Ramos (cell line): Measurements from ENCODE around the gene CLBA1.
"Not testable (repeated sequence)": the region's sequence is repeated elsewhere in the genome, so short reads cannot be mapped to it uniquely, and the experiment has no call there.

Experiments
- in situ Hi-C: fragments of 300-500 bp; cut with MboI; formaldehyde crosslinking; loops from one replicate; pipeline ENCODE4 v1.14.3; 2022; ENCODE audit warnings: low sequenced_read_pairs; ENCODE audit not compliant: unreplicated experiment

The CLBA1 gene

DNA sequence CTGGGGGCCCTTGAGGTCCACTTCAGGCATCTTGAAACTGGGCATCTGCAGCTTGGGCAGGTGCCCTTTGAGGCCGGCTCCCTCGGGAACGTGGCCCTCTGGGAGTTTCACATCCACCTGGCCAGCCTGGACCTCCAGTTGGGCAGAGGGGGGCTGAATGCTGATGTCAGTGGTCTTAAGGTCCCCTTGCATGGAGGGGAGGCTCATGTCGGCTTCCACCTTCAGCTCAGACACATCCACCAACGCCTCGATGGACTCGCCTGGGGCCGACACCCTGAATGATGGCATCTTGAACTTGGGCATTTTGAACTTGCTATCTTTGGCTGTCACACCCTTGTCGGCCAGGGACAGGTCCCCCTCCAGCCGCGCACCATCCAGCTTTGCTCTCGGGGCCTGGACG, 38.4 kb upstream of the CLBA1 start:
- in situ Hi-C loops, result not testable (repeated sequence)

DNA sequence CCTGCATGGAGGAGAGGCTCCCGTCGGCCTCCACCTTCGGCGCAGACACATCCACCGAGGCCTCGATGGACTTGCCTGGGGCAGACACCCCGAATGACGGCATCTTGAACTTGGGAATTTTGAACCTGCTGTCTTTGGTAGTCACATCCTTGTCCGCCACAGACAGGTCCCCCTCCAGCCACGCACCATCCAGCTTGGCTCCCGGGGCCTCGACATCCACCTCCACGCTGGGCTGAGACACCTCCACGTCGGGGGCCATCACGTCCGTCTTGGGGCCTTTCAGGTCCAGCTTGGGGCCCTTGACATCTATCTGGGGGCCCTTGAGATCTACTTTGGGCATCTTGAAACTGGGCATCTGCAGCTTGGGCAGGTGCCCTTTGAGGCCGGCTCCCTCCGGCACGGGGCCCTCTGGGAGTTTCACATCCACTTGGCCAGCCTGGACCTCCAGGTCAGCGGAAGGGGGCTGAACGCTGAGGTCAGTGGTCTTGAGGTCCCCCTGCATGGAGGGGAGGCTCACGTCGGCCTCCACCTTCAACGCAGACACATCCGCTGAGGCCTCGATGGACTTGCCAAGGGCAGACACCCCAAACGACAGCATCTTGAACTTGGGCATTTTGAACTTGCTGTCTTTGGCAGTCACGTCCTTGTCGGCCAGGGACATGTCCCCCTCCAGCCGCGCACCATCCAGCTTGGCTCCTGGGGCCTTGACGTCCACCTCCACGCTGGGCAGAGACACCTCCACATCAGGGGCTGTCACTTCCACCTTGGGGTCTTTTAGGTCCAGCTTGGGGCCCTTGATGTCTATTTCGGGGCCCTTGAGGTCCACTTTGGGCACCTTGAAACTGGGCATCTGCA, 37.5 kb upstream of the CLBA1 start:
- in situ Hi-C loops, result not testable (repeated sequence)

DNA sequence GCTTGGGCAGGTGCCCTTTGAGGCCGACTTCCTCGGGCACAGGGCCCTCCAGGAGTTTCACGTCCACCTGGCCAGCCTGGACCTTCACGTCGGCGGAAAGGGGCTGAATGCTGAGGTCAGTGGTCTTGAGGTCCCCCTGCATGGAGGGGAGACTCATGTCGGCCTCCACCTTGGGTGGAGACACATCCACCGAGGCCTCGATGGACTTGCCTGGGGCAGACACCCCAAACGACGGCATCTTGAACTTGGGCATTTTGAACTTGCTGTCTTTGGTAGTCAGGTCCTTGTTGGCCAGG, 36.9 kb upstream of the CLBA1 start:
- in situ Hi-C loops, result no loop called here

DNA sequence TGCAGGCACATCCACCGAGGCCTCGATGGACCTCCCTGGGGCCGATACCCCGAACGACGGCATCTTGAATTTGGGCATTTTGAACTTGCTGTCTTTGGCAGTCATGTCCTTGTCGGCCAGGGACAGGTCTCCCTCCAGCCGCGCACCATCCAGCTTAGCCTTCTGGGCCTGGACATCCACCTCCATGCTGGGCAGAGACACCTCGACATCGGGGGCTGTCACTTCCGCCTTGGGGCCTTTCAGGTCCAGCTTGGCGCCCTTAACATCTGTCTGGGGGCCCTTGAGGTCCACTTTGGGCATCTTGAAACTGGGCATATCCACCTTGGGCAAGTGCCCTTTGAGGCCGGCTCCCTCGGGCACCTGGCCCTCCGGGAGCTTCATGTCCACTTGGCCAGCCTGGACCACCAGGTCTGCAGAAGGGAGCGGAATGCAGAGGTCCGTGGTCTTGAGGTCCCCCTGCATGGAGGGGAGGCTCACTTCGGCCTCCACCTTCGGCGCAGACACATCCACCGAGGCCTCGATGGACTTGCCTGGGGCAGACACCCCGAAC, 36.1 kb upstream of the CLBA1 start:
- in situ Hi-C loops, result not testable (repeated sequence)

DNA sequence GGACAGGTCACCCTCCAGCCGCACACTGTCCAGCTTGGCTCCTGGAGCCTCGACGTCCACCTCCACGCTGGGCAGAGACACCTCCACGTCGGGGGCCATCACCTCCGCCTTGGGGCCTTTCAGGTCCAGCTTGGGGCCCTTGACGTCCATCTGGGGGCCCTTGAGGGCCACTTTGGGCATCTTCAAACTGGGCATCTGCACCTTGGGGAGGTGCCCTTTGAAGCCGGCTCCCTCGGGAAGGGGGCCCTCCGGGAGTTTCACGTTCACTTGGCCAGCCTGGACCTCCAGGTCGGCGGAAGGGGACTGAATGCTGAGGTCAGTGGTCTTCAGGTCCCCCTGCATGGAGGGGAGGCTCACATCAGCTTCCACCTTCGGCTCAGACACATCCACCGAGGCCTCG, 35.6 kb upstream of the CLBA1 start:
- in situ Hi-C loops, result no loop called here

DNA sequence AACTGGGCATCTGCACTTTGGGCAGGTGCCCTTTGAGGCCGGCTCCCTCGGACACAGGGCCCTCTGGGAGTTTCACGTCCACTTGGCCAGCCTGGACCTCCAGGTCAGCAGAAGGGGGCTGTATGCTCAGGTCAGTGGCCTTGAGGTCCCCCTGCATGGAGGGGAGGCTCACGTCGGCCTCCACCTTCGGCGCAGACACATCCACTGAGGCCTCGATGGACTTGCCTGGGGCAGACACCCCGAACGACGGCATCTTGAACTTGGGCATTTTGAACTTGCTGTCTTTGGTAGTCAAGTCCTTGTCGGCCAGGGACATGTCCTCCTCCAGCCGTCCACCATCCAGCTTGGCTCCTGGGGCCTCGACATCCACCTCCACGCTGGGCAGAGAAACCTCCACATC, 34.9 kb upstream of the CLBA1 start:
- in situ Hi-C loops, result not testable (repeated sequence)

DNA sequence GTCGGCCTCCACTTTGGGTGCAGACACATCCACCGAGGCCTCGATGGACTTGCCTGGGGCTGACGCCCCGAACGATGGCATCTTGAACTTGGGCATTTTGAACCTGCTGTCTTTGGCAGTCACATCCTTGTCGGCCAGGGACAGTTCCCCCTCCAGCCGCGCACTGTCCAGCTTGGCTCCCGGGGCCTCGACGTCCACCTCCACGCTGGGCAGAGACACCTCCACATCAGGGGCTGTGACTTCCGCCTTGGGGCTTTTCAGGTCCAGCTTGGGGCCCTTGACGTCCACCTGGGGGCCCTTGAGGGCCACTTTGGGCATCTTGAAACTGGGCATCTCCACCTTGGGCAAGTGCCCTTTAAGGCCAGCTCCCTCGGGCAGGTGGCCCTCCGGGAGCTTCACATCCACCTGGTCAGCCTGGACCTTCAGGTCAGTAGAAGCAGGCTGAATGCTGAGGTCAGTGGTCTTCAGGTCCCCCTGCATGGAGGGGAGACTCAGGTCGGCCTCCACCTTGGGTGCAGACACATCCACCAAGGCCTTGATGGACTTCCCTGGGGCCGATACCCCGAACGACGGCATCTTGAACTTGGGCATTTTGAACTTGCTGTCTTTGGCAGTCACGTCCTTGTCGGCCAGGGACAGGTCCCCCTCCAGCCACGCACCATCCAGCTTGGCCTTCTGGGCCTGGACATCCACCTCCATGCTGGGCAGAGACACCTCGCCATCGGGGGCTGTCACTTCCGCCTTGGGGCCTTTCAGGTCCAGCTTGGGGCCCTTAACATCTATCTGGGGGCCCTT, 33.5 kb upstream of the CLBA1 start:
- in situ Hi-C loops, result not testable (repeated sequence)

DNA sequence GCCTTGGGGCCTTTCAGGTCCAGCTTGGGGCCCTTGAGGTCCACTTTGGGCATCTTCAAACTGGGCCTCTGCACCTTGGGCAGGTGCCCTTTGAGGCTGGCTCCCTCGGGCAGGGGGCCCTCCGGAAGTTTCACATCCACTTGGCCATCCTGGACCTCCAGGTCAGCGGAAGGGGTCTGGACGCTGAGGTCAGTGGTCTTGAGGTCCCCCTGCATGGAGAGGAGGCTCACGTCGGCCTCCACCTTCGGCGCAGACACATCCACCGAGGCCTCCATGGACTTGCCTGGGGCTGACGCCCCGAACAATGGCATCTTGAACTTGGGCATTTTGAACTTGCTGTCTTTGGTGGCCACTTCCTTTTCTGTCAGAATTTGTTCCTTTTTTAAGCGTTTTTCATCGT, 32.5 kb upstream of the CLBA1 start:
- in situ Hi-C loops, result no loop called here

DNA sequence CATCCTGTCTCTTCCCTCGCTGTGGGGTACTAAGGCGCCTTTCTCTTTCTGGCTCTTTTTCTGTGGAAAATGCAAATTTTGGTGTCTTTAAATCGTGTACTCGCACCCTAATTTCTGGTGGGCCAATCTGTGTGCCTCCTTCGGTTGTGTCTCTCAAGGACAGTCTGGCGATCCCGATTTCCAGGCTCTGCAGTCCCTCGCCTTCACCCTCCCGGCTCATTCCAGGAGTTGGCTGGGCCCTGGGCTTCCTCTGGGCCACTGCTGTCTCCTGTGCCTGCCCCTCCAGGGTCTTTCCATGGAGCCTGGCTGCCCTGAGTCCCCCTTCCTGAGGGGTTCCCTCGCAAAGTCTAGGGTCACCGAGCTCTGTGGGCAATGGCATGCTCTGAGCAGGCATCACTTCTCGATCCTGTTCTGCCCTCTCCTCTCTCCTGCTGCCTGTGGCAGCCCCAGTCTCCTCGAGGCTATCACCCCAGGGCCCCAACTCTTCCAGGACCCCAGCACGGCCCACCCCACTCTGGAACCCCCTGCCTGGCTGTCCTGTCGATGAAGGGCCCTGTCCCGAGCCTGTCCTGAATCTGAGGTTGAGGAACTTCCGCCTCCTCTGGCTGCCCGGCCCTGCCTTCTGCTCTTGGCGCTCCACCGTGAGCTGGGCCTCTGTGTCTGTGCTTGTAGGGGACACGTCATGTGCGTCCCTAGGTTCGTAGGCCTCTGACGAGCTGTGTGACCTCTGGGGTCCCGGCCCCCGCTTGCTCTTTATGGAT, 31.5 kb upstream of the CLBA1 start:
- in situ Hi-C loops, result no loop called here

DNA sequence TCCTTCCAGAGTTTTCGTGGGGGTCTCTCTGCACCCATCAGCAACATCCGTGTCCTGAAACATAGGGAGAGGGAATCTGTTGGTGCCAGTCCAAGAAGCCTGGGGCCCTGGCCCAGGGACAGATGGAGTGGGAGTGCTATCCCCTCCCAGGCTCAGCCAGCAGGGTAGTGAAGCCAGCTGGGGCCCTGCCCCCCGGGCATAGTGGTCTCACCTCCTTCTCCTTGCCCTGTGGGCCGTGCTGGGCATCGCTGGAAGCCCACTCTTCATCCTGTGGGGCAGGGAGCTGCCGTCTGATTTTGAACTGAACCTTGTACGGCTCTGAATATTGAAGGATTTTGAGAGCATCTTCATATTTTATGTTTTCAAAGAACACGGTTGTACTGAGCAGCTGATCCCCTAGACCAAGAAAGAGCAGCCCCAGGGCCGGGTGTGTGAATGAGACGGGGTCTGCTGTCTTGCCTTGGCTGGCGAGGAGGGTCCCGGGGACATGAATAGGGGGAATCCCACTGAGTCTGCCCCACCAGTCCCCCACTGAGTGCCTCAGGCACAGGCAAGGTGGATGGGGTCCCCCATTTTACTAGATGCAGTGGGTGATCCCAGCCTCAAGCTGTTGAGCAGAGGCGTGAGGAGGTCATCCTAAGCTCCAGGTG, 30.7 kb upstream of the CLBA1 start:
- in situ Hi-C loops, result no loop called here

DNA sequence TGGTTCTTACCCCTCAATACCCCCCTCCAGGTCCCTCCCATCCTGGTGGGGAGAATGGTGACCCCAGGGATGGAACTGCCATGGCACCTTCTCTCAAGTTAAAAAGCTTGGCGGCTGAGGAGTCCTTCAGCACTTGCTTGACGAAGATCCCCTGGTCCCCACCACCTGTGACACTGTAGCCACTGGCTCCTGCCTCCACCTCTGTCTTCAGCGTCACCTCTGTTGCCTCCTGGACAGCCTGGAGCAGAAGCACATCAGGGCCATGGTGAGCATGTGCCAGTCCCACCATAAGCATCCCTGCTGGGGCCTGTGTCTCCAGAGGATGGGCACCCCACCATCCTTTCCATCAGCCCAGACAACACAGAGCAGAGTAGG, 30.2 kb upstream of the CLBA1 start:
- in situ Hi-C loops, result no loop called here

DNA sequence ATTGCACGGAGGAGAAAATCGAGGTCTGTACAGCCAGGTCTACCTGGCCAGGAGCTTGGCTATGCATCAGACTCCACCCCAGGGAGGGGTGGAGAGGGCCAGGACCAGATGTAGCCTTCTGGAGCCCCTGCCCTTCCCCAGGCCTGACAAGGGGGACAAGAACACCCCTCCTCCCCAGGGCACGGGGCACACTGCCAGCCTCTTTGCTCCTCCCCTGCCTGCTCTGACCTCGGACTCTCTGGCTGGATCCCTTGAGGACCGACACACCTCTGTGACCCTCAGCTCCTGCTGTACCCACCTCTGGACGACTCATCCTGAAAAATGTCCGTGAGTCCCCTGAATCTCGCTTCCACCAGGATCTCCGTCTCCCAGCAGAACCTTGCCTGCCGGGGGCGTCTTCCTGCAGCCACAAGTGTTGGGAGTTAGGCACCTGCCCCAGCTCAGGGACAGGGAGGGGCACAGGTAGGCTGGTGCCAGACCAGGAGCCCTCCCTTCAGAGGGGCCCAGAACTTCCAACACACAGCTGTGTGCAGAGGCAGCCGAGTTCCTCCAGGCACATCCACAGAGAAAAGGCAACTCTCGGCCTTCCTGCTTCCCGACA, 29.2 kb upstream of the CLBA1 start:
- in situ Hi-C loops, result no loop called here

DNA sequence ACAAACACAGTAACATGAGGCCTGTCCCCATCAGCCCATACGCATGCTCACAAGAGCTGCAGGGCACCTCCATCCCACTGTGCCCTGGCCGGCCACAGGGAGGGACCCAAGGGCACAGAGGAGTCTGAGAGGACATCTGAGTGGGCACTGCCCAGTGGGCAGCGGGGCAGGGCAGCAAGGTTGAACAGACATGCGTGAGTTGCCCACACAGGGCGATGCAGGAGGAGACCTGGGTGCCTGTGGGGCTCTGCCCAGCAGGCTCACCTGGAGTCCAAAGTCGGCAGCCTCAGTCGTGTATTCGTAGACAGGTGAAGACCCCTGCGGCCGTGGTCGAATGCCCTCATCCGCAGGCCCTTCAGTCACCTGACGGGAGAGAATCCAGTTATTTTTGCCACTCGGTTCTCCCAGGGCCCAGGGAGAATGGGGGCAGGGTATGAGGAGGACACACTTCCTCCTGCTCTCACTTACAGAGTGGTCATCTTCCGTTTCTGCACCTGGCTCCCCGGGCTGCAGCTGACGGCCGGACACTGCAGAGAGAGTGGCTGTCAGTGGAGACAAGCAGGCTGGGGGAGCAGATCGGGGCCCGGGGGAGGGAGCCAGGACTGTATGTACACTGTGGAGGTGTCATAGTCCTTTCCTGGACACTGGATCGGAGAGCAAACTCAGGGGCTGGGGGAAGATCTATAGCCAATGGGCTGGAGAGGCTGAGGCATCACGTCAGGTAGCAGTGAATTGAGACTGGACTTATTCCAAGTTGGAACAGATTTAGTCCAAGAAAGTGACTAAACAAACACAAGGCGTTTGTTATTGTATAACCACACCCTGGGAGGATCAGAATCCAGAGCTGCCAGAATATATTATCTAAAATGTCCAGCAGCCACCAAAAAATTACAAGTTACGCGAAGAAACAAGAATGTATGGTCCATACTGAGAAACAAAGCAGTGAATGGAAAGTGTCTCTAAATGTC, 28.2 kb upstream of the CLBA1 start:
- in situ Hi-C loops, result no loop called here

DNA sequence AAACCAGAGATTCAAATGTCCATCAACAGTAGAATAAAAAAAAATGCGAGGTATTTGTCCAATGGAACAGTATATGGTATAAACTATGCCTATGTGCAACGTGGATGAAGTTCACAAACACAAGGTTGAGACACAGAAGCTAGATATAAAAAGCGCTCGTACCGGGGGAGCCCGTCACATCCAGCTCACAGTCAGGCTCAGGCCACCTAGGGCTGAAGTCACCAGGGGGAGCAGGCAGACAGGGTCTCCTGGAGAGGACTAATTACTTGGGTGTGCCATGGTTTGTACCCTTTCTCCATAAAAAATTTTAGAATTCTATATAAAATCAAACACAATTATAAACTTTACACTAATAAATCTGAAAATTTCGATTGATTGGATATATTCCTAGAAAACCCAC, 21.0 kb upstream of the CLBA1 start:
- in situ Hi-C loops, result no loop called here

DNA sequence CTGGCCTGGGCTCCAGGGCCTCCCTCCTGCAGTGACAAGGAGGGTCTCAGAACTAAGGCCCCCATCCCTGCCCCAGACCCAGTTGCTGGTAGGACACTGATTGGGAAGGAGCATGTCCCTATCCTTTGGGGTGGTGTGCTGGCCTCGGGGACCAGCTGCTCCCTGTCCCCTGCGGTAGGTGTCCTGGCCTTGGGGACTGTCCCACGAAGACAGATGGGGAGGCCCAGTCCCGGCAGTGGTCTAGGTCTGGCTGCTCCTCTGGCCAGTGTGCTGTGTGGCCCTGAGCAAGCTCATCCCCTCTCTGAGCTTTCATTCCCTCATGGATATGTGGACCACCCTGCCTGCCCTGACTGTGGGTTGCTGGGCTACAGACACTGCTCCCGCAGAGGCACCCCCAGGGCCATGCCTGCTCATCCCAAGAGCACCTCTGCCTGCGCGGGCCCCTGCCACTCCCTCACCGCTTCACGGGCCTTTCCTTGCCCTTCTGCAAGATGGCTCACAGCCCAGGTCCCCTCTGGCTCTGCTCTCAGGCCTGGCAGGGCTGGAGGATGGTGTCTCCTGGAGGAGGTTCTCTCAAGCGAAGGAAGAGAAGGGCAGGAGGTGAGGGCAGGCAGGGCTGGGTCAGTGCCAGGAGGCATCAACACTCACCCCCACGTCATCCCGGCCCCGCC, 19.9 kb upstream of the CLBA1 start:
- in situ Hi-C loops, result no loop called here

DNA sequence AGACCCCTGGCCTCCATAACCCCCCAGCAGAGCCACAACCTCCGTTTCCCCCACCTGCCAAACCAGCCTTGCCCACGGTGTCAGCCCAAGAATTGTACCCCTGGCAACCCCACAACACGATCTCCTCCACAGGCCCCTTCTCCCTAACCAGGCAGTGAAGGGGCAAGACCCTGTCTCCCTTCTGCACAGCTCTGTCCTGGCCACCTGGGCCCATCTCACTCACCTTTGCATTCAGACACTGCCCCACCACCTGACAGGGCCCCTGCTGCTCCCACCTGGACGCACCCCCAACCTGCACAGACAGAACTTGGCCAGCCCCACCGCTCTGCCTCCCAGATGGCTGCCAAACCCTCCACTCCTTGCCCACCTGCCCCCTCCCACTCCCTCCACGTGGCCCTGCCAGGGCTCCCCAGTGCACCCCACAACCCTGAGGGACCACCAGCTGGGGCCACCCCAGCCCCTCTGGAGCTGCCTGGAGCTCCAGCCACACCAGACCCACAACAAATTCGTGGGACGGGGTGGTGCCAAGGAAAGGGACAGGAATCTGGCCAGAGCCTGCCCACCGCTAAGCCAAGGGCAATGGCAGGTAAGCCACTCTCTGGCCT, 19.2 kb upstream of the CLBA1 start:
- in situ Hi-C loops, result no loop called here

DNA sequence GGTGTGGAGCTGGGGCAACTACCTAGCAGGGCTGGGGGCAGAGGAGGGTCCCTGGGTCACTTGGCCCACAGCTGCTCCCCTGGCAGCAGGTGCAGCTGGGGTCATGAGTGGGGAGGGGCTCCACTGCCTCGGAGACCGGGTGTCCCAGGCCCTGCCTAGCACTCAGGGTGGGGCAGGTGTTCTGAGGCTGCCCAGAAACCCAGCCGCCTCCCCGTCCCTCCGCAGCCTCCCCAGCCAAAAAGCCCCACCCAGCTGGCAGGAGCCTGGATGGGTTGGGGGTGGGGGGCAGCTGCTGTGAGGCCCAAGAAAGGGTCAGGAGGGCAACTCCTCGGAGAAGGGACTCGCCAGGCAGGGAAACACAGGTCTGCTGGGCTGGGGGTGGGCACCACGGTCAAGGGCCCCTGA, 18.6 kb upstream of the CLBA1 start:
- in situ Hi-C loops, result no loop called here
